HCT116 (cell line): ENCODE data around the gene IGF2R. TPM values are rescaled to one million over a fixed set of nuclear protein-coding genes. Genes with fewer than 3 reads are reported as not detected.

Experiments used
- ATAC-seq: fragments of 200-7000 bp; cut with Tn5 transposase; 2 replicates; pipeline ENCODE4 v1.9.1; 2020; ENCODE audit warnings: mild to moderate bottlenecking, moderate library complexity
- BruUV-seq: library from RNA; stranded (reverse); fragments of 400-500 nt; replicated peaks from 2 replicates; lab custom pipeline; 2021; lab: Mats Ljungman, UMichigan
- CTCF ChIA-PET: fragments of 300-600 bp; sonication (Branson Sonifier 250); formaldehyde crosslinking; loops from one replicate; lab custom pipeline; 2021; ENCODE audit warnings: antibody characterized with exemption; lab: Charles Lee
- POLR2A ChIA-PET: fragments of 300-600, 350-600 bp; sonication (Branson Sonifier 250); formaldehyde crosslinking; loops from one replicate; lab custom pipeline; 2021; ENCODE audit warnings: antibody characterized with exemption; lab: Charles Lee
- RAD21 ChIA-PET, 2 experiments: fragments of 300-600 bp; sonication (Branson Sonifier 250); formaldehyde crosslinking; loops; one replicate each; lab custom pipeline; 2023; ENCODE audit warnings: low total read pairs in 2 of 2; ENCODE audit not compliant: uncharacterized antibody in 2 of 2, unreplicated experiment in 2 of 2, low non-redundant PET in 1 of 2; lab: Charles Lee
- DNase-seq: peaks from one replicate; pipeline ENCODE4 v3.0.0-alpha.2; 2010; ENCODE audit warnings: low read depth, low spot score
- H2AFZ ChIP-seq: fragments of 200-600 bp; shearing (Covaris generic), sonication (generic); 2 replicates; pipeline ENCODE4 v1.6.1; 2017; ENCODE audit warnings: low read depth, mixed run types, mixed read lengths, antibody characterized with exemption, low read length; ENCODE audit not compliant: poor library complexity, severe bottlenecking
- H3K27ac ChIP-seq: 2 replicates; pipeline ENCODE4 v1.5.1; 2012; ENCODE audit warnings: low read depth, low read length
- H3K27me3 ChIP-seq: fragments of 200-600 bp; sonication (generic); 2 replicates; pipeline ENCODE4 v1.6.1; 2016; ENCODE audit warnings: mixed run types, low read length, mixed read lengths; ENCODE audit not compliant: insufficient read depth
- H3K36me3 ChIP-seq, 2 experiments: fragments of 200-500 bp in 1 of 2; fragments of 200-600 bp in 1 of 2; sonication (Bioruptor generic) in 1 of 2; sonication (generic) in 1 of 2; 2 replicates each; pipeline versions ENCODE4 v1.5.1 to v1.6.1; 2014 to 2016; ENCODE audit warnings: low read length in 2 of 2, inconsistent platforms in 1 of 2, mixed read lengths in 1 of 2, mixed run types in 1 of 2; ENCODE audit not compliant: insufficient read depth in 2 of 2, control insufficient read depth in 1 of 2
- H3K4me1 ChIP-seq, 2 experiments: fragments of 200-600 bp in 1 of 2; sonication (generic) in 1 of 2; 2 replicates each; pipeline versions ENCODE4 v1.5.1 to v1.6.1; 2012 to 2017; ENCODE audit warnings: low read length in 2 of 2, inconsistent platforms in 1 of 2, mild to moderate bottlenecking in 1 of 2, mixed read lengths in 1 of 2, mixed run types in 1 of 2, moderate library complexity in 1 of 2; ENCODE audit not compliant: insufficient read depth in 2 of 2, control insufficient read depth in 1 of 2
- H3K4me2 ChIP-seq: fragments of 200-600 bp; sonication (generic); 2 replicates; pipeline ENCODE4 v1.6.1; 2017; ENCODE audit warnings: mixed run types, low read length, mixed read lengths
- H3K4me3 ChIP-seq, 2 experiments: fragments of 200-600 bp in 1 of 2; sonication (generic) in 1 of 2; replicated peaks in 1 of 2; 2 replicates each; pipeline ENCODE4 v1.5.1; 2011 to 2016; ENCODE audit warnings: low read length in 2 of 2, control low read depth in 1 of 2, low read depth in 1 of 2, mild to moderate bottlenecking in 1 of 2, mixed read lengths in 1 of 2, mixed run types in 1 of 2
- H3K79me2 ChIP-seq: fragments of 200-600 bp; sonication (generic); 2 replicates; pipeline ENCODE4 v1.6.1; 2017; ENCODE audit warnings: mild to moderate bottlenecking, mixed run types, low read length, moderate library complexity, mixed read lengths; ENCODE audit not compliant: insufficient read depth
- H3K9ac ChIP-seq: fragments of 200-600 bp; sonication (generic); 2 replicates; pipeline ENCODE4 v1.6.1; 2016; ENCODE audit warnings: low read length, mixed read lengths
- H3K9me2 ChIP-seq: fragments of 200-600 bp; sonication (generic), shearing (Covaris generic); 2 replicates; pipeline ENCODE4 v1.6.1; 2017; ENCODE audit warnings: mixed run types, mild to moderate bottlenecking, moderate library complexity; ENCODE audit not compliant: insufficient read depth
- H3K9me3 ChIP-seq, 2 experiments: fragments of 200-500 bp in 1 of 2; fragments of 200-600 bp in 1 of 2; sonication (Bioruptor generic) in 1 of 2; sonication (generic) in 1 of 2; 2 replicates each; pipeline ENCODE4 v1.6.1; 2014 to 2017; ENCODE audit warnings: low read length in 2 of 2, mixed read lengths in 2 of 2, inconsistent platforms in 1 of 2, low read depth in 1 of 2, mild to moderate bottlenecking in 1 of 2, mixed run types in 1 of 2, moderate library complexity in 1 of 2; ENCODE audit not compliant: control insufficient read depth in 1 of 2, insufficient read depth in 1 of 2
- H4K20me1 ChIP-seq: fragments of 200-600 bp; sonication (generic), shearing (Covaris generic); 2 replicates; pipeline ENCODE4 v1.6.1; 2017; ENCODE audit warnings: mixed run types, mild to moderate bottlenecking, moderate library complexity; ENCODE audit not compliant: insufficient read depth
- CBX3 ChIP-seq: IDR thresholded peaks from 2 replicates; pipeline ENCODE4 v1.6.1; 2012; ENCODE audit warnings: low read depth
- CEBPB ChIP-seq: IDR thresholded peaks from 2 replicates; pipeline ENCODE4 v1.6.1; 2012; ENCODE audit warnings: low read depth
- EGR1 ChIP-seq: IDR thresholded peaks from 2 replicates; pipeline ENCODE4 v1.6.1; 2012; ENCODE audit warnings: low read depth
- ELF1 ChIP-seq: IDR thresholded peaks from 2 replicates; pipeline ENCODE4 v1.6.1; 2012; ENCODE audit warnings: low read depth, borderline replicate concordance
- EZH2 ChIP-seq: fragments of 200-600 bp; sonication (generic); IDR thresholded peaks from 2 replicates; pipeline ENCODE4 v1.6.1; 2017; ENCODE audit warnings: antibody characterized with exemption, mixed run types
- EZH2phosphoT487 ChIP-seq: fragments of 200-600 bp; IDR thresholded peaks from 2 replicates; pipeline ENCODE4 v1.6.1; 2018; ENCODE audit warnings: antibody characterized with exemption, borderline replicate concordance
- FOSL1 ChIP-seq: IDR thresholded peaks from 2 replicates; pipeline ENCODE4 v1.6.1; 2012; ENCODE audit warnings: low read depth
- POLR2A ChIP-seq: IDR thresholded peaks from 2 replicates; pipeline ENCODE4 v1.7.0; 2011; ENCODE audit warnings: borderline replicate concordance; ENCODE audit not compliant: insufficient read depth, insufficient read length; ENCODE audit errors: extremely low read depth
- POLR2AphosphoS5 ChIP-seq: IDR thresholded peaks from 2 replicates; pipeline ENCODE4 v1.6.1; 2011; ENCODE audit warnings: mild to moderate bottlenecking, low read depth, low read length, moderate library complexity
- RAD21 ChIP-seq: IDR thresholded peaks from 2 replicates; pipeline ENCODE4 v1.6.1; 2012; ENCODE audit warnings: low read depth, mild to moderate bottlenecking
- SIN3A ChIP-seq: IDR thresholded peaks from 2 replicates; pipeline ENCODE4 v1.6.1; 2012; ENCODE audit warnings: low read depth
- SP1 ChIP-seq: IDR thresholded peaks from 2 replicates; pipeline ENCODE4 v1.6.1; 2012; ENCODE audit warnings: low read depth
- SRF ChIP-seq: IDR thresholded peaks from 2 replicates; pipeline ENCODE4 v1.6.1; 2012; ENCODE audit warnings: low read depth
- TCF7L2 ChIP-seq: IDR thresholded peaks from 2 replicates; pipeline ENCODE4 v1.7.0; 2011; ENCODE audit warnings: borderline replicate concordance, inconsistent platforms; ENCODE audit not compliant: insufficient read depth, insufficient read length; ENCODE audit errors: extremely low read depth
- YY1 ChIP-seq: IDR thresholded peaks from 2 replicates; pipeline ENCODE4 v1.6.1; 2011; ENCODE audit warnings: low read length, low read depth, moderate library complexity, mild to moderate bottlenecking; ENCODE audit not compliant: insufficient replicate concordance; ENCODE audit errors: extremely low read depth
- ZNF274 ChIP-seq: fragments of 200-500 bp; sonication (Bioruptor generic); IDR thresholded peaks from 2 replicates; pipeline ENCODE4 v1.6.1; 2014; ENCODE audit warnings: mild to moderate bottlenecking, low read depth, low read length, inconsistent platforms
- intact Hi-C: fragments of 100-400 bp; cut with micrococcal nuclease; formaldehyde crosslinking; loops from 2 replicates; pipeline ENCODE4 v1.10.0; 2022
- total RNA-seq: library from RNA; stranded (reverse); gene quantifications from one replicate; pipeline ENCODE4 v1.2.1, GENCODE V29; 2021; ENCODE audit not compliant: unreplicated experiment
- TF ChIP-seq, protein P1 (sequence below): IDR thresholded peaks from 2 replicates; pipeline ENCODE4 v1.6.1; 2012; ENCODE audit warnings: low read depth
- TF ChIP-seq, protein P2 (sequence below): IDR thresholded peaks from 2 replicates; pipeline ENCODE4 v1.6.1; 2011; ENCODE audit warnings: mild to moderate bottlenecking, low read length, moderate library complexity; ENCODE audit not compliant: insufficient replicate concordance; ENCODE audit errors: extremely low read depth
- TF ChIP-seq, protein P3 (sequence below): IDR thresholded peaks from 2 replicates; pipeline ENCODE4 v1.6.1; 2012

IGF2R gene
- total RNA-seq, 1 experiment from 2014 or later, result 37.0 TPM

DNA sequence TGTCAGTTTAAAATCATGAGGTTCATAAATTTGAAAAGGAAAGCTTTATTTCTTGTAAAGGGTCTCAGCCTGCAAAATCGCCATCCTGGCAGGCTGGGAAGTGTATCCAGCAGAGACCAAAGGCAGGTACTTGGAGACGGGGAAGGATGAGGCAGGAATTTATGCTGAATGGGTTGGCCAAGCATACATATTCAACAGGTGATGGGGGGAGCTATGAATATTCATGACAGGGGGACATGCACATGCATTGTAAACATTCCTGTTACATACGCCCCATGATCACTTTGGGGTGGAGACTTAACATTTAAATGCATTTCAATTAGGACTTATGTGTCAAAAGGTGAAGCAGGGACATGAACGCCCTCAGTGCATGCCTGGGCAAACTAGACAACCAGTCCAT lies 142.9 kb downstream of the IGF2R start (continued):
- TF ChIP-seq EZH2phosphoT487 (no peak), SRF (no peak), YY1 (no peak), TCF7L2 (no peak), RAD21 (no peak), SIN3A (no peak), FOSL1 (no peak), CBX3 (no peak)
- TF ChIP-seq, all 23 proteins: peak for 0

DNA sequence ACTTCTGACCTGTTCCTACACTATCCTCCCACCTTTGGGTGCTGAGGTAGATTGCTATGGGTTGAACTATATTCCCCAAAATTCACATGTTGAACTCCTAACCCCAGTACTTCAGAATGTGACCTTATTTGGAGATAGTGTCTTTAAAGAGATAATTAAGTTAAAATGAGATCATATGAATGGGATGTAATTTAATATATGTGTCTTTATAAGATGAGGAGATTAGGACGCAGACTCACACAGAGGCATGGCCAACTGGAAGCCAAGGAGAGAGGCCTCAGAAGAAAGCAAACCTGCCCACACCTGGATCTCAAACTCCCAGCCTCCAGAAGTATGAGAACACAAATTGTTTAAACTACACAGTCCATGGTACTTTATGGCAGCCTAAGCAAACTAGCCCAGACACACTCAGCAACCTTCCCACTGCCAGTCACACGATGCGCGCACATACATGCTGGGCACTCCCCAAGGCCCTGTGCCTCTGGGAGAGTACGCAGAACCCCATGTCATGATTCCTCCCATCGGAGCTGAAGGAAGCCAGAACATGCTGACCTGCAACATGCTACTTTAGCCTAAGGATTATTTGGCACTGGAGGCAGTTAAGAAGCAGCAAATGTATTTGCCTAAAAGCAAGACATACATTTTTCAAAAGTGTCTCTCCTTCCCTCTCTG lies 143.9 kb downstream of the IGF2R start:
- RAD21 ChIA-PET, result no interaction called here
- H3K4me3 ChIP-seq, result no peak overlapping the region
- H3K36me3 ChIP-seq, result no peaks in the 10 kb centered on the region
- no peak overlapping the region for H2AFZ ChIP-seq
- BruUV-seq, result TSS peak; percentile 22
- no peak overlapping the region for H3K9ac ChIP-seq
- H3K27me3 ChIP-seq, result no peaks in the 10 kb centered on the region
- TF ChIP-seq POLR2A, result no peak
- TF ChIP-seq EGR1, result no peak
- no peak for TF ChIP-seq EZH2
- TF ChIP-seq YY1, result no peak
- TF ChIP-seq TCF7L2, result no peak
- no peak for TF ChIP-seq CBX3
- TF ChIP-seq EZH2phosphoT487, result no peak
- no peak for TF ChIP-seq ELF1
- TF ChIP-seq, protein P1, sequence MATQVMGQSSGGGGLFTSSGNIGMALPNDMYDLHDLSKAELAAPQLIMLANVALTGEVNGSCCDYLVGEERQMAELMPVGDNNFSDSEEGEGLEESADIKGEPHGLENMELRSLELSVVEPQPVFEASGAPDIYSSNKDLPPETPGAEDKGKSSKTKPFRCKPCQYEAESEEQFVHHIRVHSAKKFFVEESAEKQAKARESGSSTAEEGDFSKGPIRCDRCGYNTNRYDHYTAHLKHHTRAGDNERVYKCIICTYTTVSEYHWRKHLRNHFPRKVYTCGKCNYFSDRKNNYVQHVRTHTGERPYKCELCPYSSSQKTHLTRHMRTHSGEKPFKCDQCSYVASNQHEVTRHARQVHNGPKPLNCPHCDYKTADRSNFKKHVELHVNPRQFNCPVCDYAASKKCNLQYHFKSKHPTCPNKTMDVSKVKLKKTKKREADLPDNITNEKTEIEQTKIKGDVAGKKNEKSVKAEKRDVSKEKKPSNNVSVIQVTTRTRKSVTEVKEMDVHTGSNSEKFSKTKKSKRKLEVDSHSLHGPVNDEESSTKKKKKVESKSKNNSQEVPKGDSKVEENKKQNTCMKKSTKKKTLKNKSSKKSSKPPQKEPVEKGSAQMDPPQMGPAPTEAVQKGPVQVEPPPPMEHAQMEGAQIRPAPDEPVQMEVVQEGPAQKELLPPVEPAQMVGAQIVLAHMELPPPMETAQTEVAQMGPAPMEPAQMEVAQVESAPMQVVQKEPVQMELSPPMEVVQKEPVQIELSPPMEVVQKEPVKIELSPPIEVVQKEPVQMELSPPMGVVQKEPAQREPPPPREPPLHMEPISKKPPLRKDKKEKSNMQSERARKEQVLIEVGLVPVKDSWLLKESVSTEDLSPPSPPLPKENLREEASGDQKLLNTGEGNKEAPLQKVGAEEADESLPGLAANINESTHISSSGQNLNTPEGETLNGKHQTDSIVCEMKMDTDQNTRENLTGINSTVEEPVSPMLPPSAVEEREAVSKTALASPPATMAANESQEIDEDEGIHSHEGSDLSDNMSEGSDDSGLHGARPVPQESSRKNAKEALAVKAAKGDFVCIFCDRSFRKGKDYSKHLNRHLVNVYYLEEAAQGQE, result no peak
- TF ChIP-seq, protein P2, sequence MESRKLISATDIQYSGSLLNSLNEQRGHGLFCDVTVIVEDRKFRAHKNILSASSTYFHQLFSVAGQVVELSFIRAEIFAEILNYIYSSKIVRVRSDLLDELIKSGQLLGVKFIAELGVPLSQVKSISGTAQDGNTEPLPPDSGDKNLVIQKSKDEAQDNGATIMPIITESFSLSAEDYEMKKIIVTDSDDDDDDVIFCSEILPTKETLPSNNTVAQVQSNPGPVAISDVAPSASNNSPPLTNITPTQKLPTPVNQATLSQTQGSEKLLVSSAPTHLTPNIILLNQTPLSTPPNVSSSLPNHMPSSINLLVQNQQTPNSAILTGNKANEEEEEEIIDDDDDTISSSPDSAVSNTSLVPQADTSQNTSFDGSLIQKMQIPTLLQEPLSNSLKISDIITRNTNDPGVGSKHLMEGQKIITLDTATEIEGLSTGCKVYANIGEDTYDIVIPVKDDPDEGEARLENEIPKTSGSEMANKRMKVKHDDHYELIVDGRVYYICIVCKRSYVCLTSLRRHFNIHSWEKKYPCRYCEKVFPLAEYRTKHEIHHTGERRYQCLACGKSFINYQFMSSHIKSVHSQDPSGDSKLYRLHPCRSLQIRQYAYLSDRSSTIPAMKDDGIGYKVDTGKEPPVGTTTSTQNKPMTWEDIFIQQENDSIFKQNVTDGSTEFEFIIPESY, result no peak
- TF ChIP-seq SP1, result no peak
- TF ChIP-seq SRF, result no peak
- TF ChIP-seq, protein P3, sequence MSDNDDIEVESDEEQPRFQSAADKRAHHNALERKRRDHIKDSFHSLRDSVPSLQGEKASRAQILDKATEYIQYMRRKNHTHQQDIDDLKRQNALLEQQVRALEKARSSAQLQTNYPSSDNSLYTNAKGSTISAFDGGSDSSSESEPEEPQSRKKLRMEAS, result no peak
- no peak for TF ChIP-seq POLR2AphosphoS5
- TF ChIP-seq CEBPB, result no peak
- no peak for TF ChIP-seq FOSL1
- TF ChIP-seq ZNF274, result no peak
- no peak for TF ChIP-seq SIN3A
- TF ChIP-seq RAD21, result no peak
- TF ChIP-seq, all 23 proteins: peak for 0
- Histone ChIP-seq H3K4me2 (no peak overlapping the region), H3K79me2 (no peaks in the 10 kb centered on the region), H3K9me3 (peaks cover 3% of the 10 kb centered on the region in 2 experiments; a peak in 1 of 4 replicates), H4K20me1 (no peaks in the 10 kb centered on the region), H3K4me1 (no peaks in the 10 kb centered on the region), H3K27ac (no peak overlapping the region), H3K9me2 (no peaks in the 10 kb centered on the region)
- DNase-seq (no peak), ATAC-seq (no peak)
- intact Hi-C loops, result no loop called here
- ChIA-PET POLR2A (no interaction called here), CTCF (no interaction called here)
